GM12801 (cell line): Measurements from ENCODE around the gene DCAF8L1.

ENCODE experiments used
- TF ChIP-seq, protein P1 (sequence below): IDR thresholded peaks from one replicate; pipeline ENCODE4 v1.5.1; 2011; ENCODE audit warnings: control low read depth; ENCODE audit not compliant: insufficient read length; ENCODE audit errors: extremely low read depth

DCAF8L1 gene

DNA sequence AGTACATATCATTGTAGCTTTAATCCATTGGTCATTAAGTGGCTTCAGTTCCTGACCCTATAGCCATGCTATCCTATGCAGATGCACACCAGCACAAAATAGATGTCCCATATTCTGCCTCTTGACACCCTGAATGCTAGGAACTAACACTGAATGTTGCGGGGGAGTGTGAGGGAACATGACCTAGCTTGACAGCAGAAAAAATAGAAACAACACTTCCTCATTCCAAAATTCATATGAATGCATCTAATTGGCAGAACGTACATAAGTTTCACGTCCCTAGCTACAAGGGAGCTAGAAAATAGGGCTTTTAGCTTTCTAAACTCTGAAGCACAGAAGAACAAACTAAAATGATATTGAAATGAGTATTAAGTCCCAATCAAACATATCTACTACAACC, 14.4 kb upstream of the DCAF8L1 start:
- TF ChIP-seq, protein P1, sequence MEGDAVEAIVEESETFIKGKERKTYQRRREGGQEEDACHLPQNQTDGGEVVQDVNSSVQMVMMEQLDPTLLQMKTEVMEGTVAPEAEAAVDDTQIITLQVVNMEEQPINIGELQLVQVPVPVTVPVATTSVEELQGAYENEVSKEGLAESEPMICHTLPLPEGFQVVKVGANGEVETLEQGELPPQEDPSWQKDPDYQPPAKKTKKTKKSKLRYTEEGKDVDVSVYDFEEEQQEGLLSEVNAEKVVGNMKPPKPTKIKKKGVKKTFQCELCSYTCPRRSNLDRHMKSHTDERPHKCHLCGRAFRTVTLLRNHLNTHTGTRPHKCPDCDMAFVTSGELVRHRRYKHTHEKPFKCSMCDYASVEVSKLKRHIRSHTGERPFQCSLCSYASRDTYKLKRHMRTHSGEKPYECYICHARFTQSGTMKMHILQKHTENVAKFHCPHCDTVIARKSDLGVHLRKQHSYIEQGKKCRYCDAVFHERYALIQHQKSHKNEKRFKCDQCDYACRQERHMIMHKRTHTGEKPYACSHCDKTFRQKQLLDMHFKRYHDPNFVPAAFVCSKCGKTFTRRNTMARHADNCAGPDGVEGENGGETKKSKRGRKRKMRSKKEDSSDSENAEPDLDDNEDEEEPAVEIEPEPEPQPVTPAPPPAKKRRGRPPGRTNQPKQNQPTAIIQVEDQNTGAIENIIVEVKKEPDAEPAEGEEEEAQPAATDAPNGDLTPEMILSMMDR: no peak

DNA sequence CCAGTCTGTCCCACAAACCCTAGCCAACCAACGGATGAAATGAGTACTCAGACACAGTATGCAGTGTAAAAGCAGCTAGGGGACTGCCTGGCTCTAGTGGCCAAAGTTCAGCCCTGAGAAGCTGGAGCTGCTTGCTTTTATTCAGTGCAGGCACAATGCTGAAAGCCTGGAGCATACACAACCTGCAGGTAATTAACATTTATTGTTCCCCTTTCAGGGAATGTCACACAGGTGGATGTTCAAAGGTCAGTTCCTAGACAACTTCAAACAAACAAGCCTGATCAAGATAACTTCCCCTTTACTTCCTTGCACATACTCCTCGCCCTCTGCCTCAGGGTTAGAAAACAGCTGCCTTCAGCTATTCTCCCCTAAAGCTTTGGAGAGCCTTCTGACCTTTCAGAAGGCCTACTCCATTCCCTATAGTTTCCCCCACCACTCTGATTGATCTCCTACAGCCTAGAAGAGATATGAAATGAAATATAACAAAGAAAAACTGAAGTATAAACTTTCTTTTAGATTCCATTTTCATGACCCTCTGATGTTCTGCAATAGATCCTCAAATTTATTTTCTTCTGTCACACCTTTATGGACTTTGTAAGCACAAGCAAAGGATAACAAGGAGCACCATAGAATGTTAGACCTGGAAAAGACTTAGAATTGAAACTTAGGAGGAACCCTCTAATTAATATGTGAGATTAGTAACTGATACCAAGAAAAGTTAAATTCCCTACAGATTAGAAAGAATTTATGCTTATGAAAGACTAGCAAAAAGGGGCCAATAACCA, 6.8 kb upstream of the DCAF8L1 start:
- TF ChIP-seq, protein P1: no peak

- TF ChIP-seq, protein P1: no peak
These were observed 5.0 kb downstream of the DCAF8L1 start for GRCh38 chrX:27976284-27976683.

DNA sequence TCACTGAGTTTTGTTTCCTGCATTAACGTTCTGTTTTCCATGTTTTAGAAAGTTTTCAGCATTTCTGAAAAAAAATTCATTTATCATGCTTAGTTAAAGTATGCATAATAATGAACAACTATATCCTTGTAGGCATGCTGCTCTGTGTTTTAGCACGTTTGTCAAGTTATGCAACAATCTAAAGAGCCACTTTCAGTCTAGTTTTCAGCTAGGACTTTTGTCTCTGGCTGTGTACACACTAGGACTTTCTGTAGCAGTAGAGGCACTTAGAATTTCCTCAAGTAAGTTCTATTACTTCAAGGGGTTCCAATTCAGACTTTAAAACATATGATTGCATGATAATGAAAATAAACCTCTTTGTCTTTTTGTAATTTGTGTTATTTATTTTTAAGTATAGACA, 12.4 kb downstream of the DCAF8L1 start:
- TF ChIP-seq, protein P1: no peak

DNA sequence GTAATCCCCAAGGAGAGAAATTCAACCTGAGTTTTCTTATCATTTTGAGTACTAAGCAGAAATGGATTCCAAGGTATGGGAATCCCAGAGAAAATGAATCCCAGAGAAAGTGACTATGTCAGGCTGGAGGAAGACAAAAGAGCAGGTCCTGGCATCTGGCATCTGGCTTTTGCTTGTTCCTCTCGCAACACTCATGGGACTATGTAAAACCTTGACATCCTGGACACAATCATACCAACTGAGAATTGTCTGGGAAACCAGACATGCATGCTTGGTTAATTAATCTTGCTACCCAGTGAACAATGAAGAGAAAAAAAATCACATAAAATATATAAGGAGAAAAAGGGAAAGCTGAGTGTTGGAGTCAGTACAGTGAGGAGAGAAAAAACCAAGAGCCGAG, 12.9 kb downstream of the DCAF8L1 start:
- TF ChIP-seq, protein P1: no peak

DNA sequence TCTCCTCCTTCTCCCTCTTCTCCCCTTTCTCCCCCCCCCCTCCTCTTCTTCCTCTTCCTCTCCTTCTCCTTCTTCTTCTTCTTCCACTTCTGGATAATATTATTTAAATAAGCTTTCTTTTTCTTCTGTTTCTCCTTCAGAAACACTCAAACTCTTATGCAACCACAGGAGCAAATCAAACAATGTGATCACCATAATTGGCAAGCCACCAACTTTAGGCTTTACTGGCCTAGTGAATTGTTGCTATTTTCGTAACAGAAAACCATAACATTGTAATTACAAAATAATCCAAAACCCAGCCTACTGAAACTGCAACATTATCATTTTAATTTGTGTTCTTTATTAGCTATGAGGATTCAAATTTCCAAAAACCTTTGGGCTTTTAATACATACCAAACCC, 14.3 kb downstream of the DCAF8L1 start:
- TF ChIP-seq, protein P1: no peak

- TF ChIP-seq, protein P1: no peak
These were observed 14.8 kb downstream of the DCAF8L1 start for GRCh38 chrX:27966492-27966891.

DNA sequence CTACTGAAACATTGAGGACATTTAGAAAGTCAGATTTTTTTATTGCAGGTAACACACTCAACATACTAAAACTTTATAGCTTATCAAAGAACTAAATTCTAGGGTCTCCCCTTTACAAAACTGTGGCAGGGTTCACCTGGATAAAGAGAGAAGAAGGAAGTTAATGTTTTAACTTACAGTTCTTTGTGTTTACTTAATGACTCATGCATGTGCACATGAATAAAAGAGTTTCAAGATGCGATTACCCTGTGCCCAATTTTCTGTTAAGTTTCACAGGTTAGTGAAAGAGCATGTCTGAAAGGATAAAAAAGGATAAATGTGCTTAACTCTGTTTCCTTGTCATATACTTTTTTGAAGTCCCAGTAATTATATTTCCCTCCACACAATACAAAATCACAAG, 16.8 kb downstream of the DCAF8L1 start:
- TF ChIP-seq, protein P1: no peak
